Osteoblast (primary cell): Measurements from ENCODE around the gene GAPT. TPM values are rescaled to one million over a fixed set of nuclear protein-coding genes. Genes with fewer than 3 reads are reported as not detected.
A peak's percentile ranks its signal among the peaks of the same experiment; 100 is the strongest.

ENCODE experiments used
- DNase-seq: peaks from one replicate; pipeline ENCODE4 v3.0.0; 2011; ENCODE audit warnings: low spot score, mixed read lengths; ENCODE audit not compliant: insufficient read length; ENCODE audit errors: missing footprints
- H2AFZ ChIP-seq: 2 replicates; pipeline ENCODE4 v1.6.0; 2011; ENCODE audit warnings: mild to moderate bottlenecking, low read length
- H3K27ac ChIP-seq: 2 replicates; pipeline ENCODE4 v1.5.1; 2011; ENCODE audit warnings: mild to moderate bottlenecking, low read depth, low read length, moderate library complexity
- H3K27me3 ChIP-seq: 2 replicates; pipeline ENCODE4 v1.6.0; 2012; ENCODE audit warnings: mild to moderate bottlenecking, control low read depth, inconsistent platforms, low read length, moderate library complexity; ENCODE audit not compliant: insufficient read depth
- H3K36me3 ChIP-seq: 2 replicates; pipeline ENCODE4 v1.5.1; 2011; ENCODE audit warnings: mild to moderate bottlenecking, low read length, control low read depth, moderate library complexity; ENCODE audit not compliant: insufficient read depth
- H3K4me1 ChIP-seq: 2 replicates; pipeline ENCODE4 v1.5.1; 2011; ENCODE audit warnings: mild to moderate bottlenecking, low read length, control low read depth, moderate library complexity; ENCODE audit not compliant: insufficient read depth
- H3K4me2 ChIP-seq: 2 replicates; pipeline ENCODE4 v1.6.0; 2011; ENCODE audit warnings: mild to moderate bottlenecking, low read length; ENCODE audit not compliant: insufficient read depth
- H3K4me3 ChIP-seq: fragments of 200-600 bp; sonication (generic); 3 replicates; pipeline ENCODE4 v1.5.1; 2012; ENCODE audit warnings: mild to moderate bottlenecking, low read length, inconsistent platforms; ENCODE audit not compliant: insufficient read depth
- H3K79me2 ChIP-seq: 2 replicates; pipeline ENCODE4 v1.6.0; 2012; ENCODE audit warnings: mild to moderate bottlenecking, low read length, control low read depth, inconsistent platforms; ENCODE audit not compliant: insufficient read depth
- H3K9me3 ChIP-seq: 2 replicates; pipeline ENCODE4 v1.5.1; 2011; ENCODE audit warnings: low read depth, low read length, control low read depth
- H4K20me1 ChIP-seq: 2 replicates; pipeline ENCODE4 v1.6.0; 2012; ENCODE audit warnings: mild to moderate bottlenecking, low read length, control low read depth; ENCODE audit not compliant: insufficient read depth
- CTCF ChIP-seq: IDR thresholded peaks from 2 replicates; pipeline ENCODE4 v1.5.1; 2011; ENCODE audit warnings: mild to moderate bottlenecking, low read depth, low read length, moderate library complexity; ENCODE audit errors: extremely low read depth
- total RNA-seq: library from RNA; depleted of rRNA; stranded (reverse); fragments of >200 nt; gene quantifications from 2 replicates; pipeline ENCODE4 v1.2.3, GENCODE V29; 2012

The GAPT gene
- not detected in 2 replicates for total RNA-seq

GRCh38 chr5:58491216-58491892 is at the start of gene GAPT:
Gene GAPT (plus strand): TSS chr5:58491435. CDS start chr5:58494537, 3,102 bp downstream.
- TF ChIP-seq CTCF = no peak
- DNase-seq = no peak
- no peak within 1 kb of the TSS for H2AFZ ChIP-seq
- H4K20me1 ChIP-seq = no peaks in the 10 kb centered on the region
- peaks cover 40% of the 10 kb centered on the region for H3K27me3 ChIP-seq
- H3K36me3 ChIP-seq = no peaks in the 10 kb centered on the region
- H3K79me2 ChIP-seq = no peaks in the 10 kb centered on the region
- H3K4me2 ChIP-seq = no peak within 1 kb of the TSS
- no peak within 1 kb of the TSS for H3K4me3 ChIP-seq
- H3K27ac ChIP-seq = no peak within 1 kb of the TSS
- no peaks in the 10 kb centered on the region for H3K9me3 ChIP-seq
- no peaks in the 10 kb centered on the region for H3K4me1 ChIP-seq

GRCh38 chr5:58444805-58445204 is 46.4 kb upstream of the GAPT start:
- TF ChIP-seq CTCF = no peak
- DNase-seq = no peak
- H3K4me1 ChIP-seq = peaks cover 5% of the 10 kb centered on the region
- H3K27me3 ChIP-seq = no peaks in the 10 kb centered on the region
- no peaks in the 10 kb centered on the region for H4K20me1 ChIP-seq
- H3K9me3 ChIP-seq = no peaks in the 10 kb centered on the region
- H2AFZ ChIP-seq = no peak overlapping the region
- no peak overlapping the region for H3K4me3 ChIP-seq
- no peaks in the 10 kb centered on the region for H3K36me3 ChIP-seq
- H3K79me2 ChIP-seq = no peaks in the 10 kb centered on the region
- no peak overlapping the region for H3K27ac ChIP-seq
- no peak overlapping the region for H3K4me2 ChIP-seq

GRCh38 chr5:58446024-58446423 is 45.2 kb upstream of the GAPT start:
- Histone ChIP-seq H3K79me2 (no peaks in the 10 kb centered on the region), H3K27me3 (no peaks in the 10 kb centered on the region), H3K4me2 (no peak overlapping the region), H2AFZ (no peak overlapping the region), H4K20me1 (no peaks in the 10 kb centered on the region), H3K4me3 (no peak overlapping the region), H3K36me3 (no peaks in the 10 kb centered on the region), H3K4me1 (peaks cover 11% of the 10 kb centered on the region), H3K9me3 (no peaks in the 10 kb centered on the region), H3K27ac (no peak overlapping the region)
- TF ChIP-seq CTCF = no peak
- no peak for DNase-seq

GRCh38 chr5:58447226-58447625 is 44.0 kb upstream of the GAPT start:
- H3K79me2 ChIP-seq = no peaks in the 10 kb centered on the region
- no peak overlapping the region for H2AFZ ChIP-seq
- peak overlapping the region; percentile 8 for H3K27ac ChIP-seq
- H3K4me3 ChIP-seq = no peak overlapping the region
- peaks cover 11% of the 10 kb centered on the region for H3K4me1 ChIP-seq
- H3K9me3 ChIP-seq = no peaks in the 10 kb centered on the region
- H3K4me2 ChIP-seq = no peak overlapping the region
- no peak for DNase-seq
- H3K36me3 ChIP-seq = peaks cover under 1% of the 10 kb centered on the region
- TF ChIP-seq CTCF = no peak
- H3K27me3 ChIP-seq = no peaks in the 10 kb centered on the region
- no peaks in the 10 kb centered on the region for H4K20me1 ChIP-seq
